Bronchial epithelial cell (primary cell): ENCODE measurements around the gene DNAJC6. TPM values are rescaled to one million over a fixed set of nuclear protein-coding genes. Genes with fewer than 3 reads are reported as not detected.
A peak's percentile ranks its signal among the peaks of the same experiment; 100 is the strongest.

ENCODE experiments used
- DNase-seq: peaks from one replicate; pipeline ENCODE4 v3.0.0-alpha.2; 2010; ENCODE audit warnings: low read depth
- FAIRE-seq: peaks from 2 replicates; lab custom pipeline; 2011; peaks lifted over from hg19 to GRCh38; lab: Jason Lieb, UNC
- H3K27me3 ChIP-seq: 2 replicates; pipeline ENCODE4 v1.5.1; 2011; ENCODE audit warnings: low read length; ENCODE audit not compliant: control insufficient read depth, insufficient read depth
- H3K36me3 ChIP-seq: 2 replicates; pipeline ENCODE4 v1.5.1; 2011; ENCODE audit warnings: low read length; ENCODE audit not compliant: control insufficient read depth, insufficient read depth
- H3K4me3 ChIP-seq: 2 replicates; pipeline ENCODE4 v1.5.1; 2011; ENCODE audit warnings: mild to moderate bottlenecking, low read depth, low read length, control low read depth
- total RNA-seq: library from RNA; depleted of rRNA; stranded (reverse); fragments of >200 nt; gene quantifications from 2 replicates; pipeline ENCODE4 v1.2.1, GENCODE V29; 2014
- TF ChIP-seq, protein P1 (sequence below): IDR thresholded peaks from 2 replicates; pipeline ENCODE4 v1.5.1; 2011; ENCODE audit warnings: mild to moderate bottlenecking, moderate library complexity, low read length, control low read depth, inconsistent platforms; ENCODE audit not compliant: insufficient read depth, severe bottlenecking

DNAJC6 gene
- total RNA-seq, 1 donor from 2014 or later = 2.1 TPM

DNA sequence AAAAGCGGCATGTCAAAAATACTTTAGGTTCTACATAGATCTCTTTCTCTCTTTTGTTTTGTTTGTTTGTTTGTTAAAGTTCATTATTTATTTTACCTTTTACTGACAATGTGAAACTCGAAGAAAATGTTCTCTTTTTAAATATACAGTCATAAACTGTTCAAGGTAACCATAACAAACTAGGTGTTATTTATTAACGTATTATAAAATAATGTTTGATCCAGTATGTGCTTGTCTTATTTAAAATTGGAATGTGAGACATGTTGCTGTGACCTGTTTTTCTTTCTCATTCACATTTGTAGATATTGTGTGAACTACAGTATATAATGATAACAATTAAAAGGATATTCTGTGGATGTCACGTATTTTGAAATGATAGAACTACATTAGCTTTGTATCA is 105.2 kb downstream of the DNAJC6 start:
- DNase-seq (no peak), FAIRE-seq (no peak)
- TF ChIP-seq, protein P1, sequence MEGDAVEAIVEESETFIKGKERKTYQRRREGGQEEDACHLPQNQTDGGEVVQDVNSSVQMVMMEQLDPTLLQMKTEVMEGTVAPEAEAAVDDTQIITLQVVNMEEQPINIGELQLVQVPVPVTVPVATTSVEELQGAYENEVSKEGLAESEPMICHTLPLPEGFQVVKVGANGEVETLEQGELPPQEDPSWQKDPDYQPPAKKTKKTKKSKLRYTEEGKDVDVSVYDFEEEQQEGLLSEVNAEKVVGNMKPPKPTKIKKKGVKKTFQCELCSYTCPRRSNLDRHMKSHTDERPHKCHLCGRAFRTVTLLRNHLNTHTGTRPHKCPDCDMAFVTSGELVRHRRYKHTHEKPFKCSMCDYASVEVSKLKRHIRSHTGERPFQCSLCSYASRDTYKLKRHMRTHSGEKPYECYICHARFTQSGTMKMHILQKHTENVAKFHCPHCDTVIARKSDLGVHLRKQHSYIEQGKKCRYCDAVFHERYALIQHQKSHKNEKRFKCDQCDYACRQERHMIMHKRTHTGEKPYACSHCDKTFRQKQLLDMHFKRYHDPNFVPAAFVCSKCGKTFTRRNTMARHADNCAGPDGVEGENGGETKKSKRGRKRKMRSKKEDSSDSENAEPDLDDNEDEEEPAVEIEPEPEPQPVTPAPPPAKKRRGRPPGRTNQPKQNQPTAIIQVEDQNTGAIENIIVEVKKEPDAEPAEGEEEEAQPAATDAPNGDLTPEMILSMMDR = no peak
- Histone ChIP-seq H3K36me3 (no peaks in the 10 kb centered on the region), H3K27me3 (no peaks in the 10 kb centered on the region), H3K4me3 (no peak overlapping the region)

DNA sequence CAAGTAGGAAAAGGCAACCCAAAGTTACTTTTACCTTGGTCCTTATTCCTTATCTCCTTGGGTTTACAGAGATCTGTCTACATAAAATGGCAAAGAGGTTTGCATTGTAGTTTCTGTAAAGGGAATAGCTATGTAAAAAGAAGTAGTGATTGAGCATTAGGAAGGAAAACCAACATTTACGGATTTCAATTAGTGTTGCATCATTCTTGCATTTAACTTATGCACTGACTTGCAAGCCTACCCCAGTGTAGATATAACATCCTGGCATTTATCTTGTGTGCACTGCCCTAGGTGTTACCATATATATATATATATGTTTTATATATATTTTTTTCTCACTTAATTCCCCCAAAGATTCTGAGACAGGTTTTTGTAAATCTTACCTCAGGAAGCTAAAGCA is 107.4 kb downstream of the DNAJC6 start:
- FAIRE-seq = no peak
- H3K36me3 ChIP-seq = no peaks in the 10 kb centered on the region
- no peak for DNase-seq
- TF ChIP-seq, protein P1 = no peak
- no peaks in the 10 kb centered on the region for H3K27me3 ChIP-seq
- no peak overlapping the region for H3K4me3 ChIP-seq

DNA sequence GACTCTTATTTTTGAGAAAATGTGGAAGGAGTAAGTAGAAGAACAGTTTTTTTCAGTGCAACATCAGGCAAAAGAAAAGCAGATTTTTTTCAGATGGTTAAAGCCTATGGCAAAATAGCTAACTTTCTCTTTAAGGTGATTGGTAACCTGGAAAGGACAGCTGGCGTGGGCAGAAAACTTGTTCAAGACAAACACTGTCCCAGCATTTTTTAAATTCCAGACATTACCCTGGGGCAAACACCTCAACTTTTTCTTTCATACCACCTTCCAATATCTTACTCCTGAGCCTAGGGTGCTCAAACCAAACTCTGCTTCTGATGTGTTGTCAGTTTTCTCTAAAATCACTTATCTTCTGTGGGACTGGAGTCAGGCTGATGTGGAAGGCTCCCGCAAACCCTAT is 108.4 kb downstream of the DNAJC6 start:
- DNase-seq (peak; percentile 66), FAIRE-seq (no peak)
- no peaks in the 10 kb centered on the region for H3K27me3 ChIP-seq
- TF ChIP-seq, protein P1 = no peak
- H3K36me3 ChIP-seq = no peaks in the 10 kb centered on the region
- no peak overlapping the region for H3K4me3 ChIP-seq

GRCh38 chr1:65418522-65419185 is 109.3 kb downstream of the DNAJC6 start:
- no peak overlapping the region for H3K4me3 ChIP-seq
- H3K36me3 ChIP-seq = no peaks in the 10 kb centered on the region
- FAIRE-seq (no peak), DNase-seq (peak; percentile 71)
- no peaks in the 10 kb centered on the region for H3K27me3 ChIP-seq
- TF ChIP-seq, protein P1 = no peak

GRCh38 chr1:65419681-65420589 is 110.6 kb downstream of the DNAJC6 start:
- H3K36me3 ChIP-seq = no peaks in the 10 kb centered on the region
- FAIRE-seq = no peak
- peak overlapping the region; percentile 91 for H3K4me3 ChIP-seq
- TF ChIP-seq, protein P1 = no peak
- H3K27me3 ChIP-seq = no peaks in the 10 kb centered on the region
- peak; percentile 91 for DNase-seq
